ENCODE results near the gene NINJ2. TPM values are rescaled to one million over a fixed set of nuclear protein-coding genes. Genes with fewer than 3 reads are reported as not detected.
A peak's percentile ranks its signal among the peaks of the same experiment; 100 is the strongest.

The NINJ2 gene
- polyA plus RNA-seq, 2 of the 4 experiments (the other 2 are of a cell fraction), result 0.76 to 1.2 TPM

DNA sequence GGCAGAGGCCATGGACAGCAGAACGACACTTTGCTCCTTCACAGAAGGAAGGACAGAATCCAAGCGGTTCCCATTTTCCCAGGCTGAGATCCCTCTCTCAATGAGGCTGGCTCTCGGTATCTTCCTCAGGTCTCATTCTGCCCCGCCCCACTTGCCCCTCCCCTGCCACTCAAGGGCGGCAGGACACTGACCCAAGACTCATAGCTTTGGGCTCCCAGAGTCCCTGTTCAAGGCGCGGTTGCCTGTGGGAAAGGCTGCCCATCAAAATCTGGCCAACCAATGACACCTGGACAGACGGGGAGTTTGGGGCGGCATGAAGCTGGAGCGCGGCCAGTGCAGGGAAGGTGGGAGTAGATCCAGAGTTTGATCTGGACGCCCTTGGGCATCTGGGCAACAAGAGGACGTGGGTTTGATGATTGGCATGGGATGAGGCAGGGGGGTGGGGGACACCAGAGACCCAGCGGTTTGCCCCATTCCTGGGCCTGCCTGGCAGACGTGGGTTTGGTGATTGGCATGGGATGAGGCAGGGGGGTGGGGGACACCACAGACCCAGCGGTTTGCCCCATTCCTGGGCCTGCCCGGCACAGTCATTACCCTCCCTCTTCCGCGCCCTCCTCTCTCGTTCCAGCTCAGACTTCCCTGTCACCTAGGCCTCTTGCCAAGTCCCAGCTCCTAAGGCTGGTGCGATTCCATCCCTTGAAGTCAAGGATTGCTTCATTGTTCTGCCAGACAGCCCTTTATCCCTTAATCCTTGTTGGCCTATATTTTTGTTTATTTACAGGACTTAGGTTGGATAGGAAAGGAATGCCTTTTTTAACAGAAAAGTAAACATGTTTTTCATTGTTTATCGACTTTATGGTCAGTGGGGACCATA lies 92.1 kb downstream of the NINJ2 start (continued):
- TF ChIP-seq, protein P1, sequence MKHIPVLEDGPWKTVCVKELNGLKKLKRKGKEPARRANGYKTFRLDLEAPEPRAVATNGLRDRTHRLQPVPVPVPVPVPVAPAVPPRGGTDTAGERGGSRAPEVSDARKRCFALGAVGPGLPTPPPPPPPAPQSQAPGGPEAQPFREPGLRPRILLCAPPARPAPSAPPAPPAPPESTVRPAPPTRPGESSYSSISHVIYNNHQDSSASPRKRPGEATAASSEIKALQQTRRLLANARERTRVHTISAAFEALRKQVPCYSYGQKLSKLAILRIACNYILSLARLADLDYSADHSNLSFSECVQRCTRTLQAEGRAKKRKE (CRISPR knock-in tag; IDR thresholded peaks at IDR 0.05; ENCODE audit: low read depth), result peak; percentile 5; the same call in 1 of the 2 replicates
- TF ChIP-seq HDAC2 (IDR thresholded peaks at IDR 0.05) (no peak), HOXB5 (CRISPR knock-in tag; IDR thresholded peaks at IDR 0.05) (no peak), POLR2AphosphoS2 (conservative IDR thresholded peaks at IDR 0.05; ENCODE audit: low read length) (no peak), CBX8 (IDR thresholded peaks at IDR 0.05) (no peak), CHD4 (IDR thresholded peaks at IDR 0.05; ENCODE audit: borderline replicate concordance) (no peak), EP300 (IDR thresholded peaks at IDR 0.05) (peak; percentile 40 to 64; a peak in 2 of 5 replicates), EHF (CRISPR knock-in tag; IDR thresholded peaks at IDR 0.05) (no peak), BHLHE40 (IDR thresholded peaks at IDR 0.05; ENCODE audit: low read depth, low read length) (no peak), RFX5 (IDR thresholded peaks at IDR 0.05) (no peak), CEBPB (IDR thresholded peaks at IDR 0.05) (peak; percentile 86 to 96), EHMT2 (IDR thresholded peaks at IDR 0.05; ENCODE audit: low read depth) (no peak), RAD21 (conservative IDR thresholded peaks at IDR 0.05 in 1 of 2, IDR thresholded peaks at IDR 0.05 in 1 of 2) (no peak; a peak in 2 of 5 replicates), MAZ (IDR thresholded peaks at IDR 0.05; ENCODE audit: borderline replicate concordance, low read depth, low read length) (no peak), RARB (CRISPR knock-in tag; IDR thresholded peaks at IDR 0.05) (no peak), POLR2A (IDR thresholded peaks at IDR 0.05; ENCODE audit: low read length) (no peak; the same call in none of the 2 replicates), HEYL (CRISPR knock-in tag; IDR thresholded peaks at IDR 0.05) (no peak)
- TF ChIP-seq, protein P2, sequence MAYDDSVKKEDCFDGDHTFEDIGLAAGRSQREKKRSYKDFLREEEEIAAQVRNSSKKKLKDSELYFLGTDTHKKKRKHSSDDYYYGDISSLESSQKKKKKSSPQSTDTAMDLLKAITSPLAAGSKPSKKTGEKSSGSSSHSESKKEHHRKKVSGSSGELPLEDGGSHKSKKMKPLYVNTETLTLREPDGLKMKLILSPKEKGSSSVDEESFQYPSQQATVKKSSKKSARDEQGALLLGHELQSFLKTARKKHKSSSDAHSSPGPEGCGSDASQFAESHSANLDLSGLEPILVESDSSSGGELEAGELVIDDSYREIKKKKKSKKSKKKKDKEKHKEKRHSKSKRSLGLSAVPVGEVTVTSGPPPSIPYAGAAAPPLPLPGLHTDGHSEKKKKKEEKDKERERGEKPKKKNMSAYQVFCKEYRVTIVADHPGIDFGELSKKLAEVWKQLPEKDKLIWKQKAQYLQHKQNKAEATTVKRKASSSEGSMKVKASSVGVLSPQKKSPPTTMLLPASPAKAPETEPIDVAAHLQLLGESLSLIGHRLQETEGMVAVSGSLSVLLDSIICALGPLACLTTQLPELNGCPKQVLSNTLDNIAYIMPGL (CRISPR knock-in tag; IDR thresholded peaks at IDR 0.05; ENCODE audit: borderline replicate concordance), result no peak
- TF ChIP-seq, protein P3, sequence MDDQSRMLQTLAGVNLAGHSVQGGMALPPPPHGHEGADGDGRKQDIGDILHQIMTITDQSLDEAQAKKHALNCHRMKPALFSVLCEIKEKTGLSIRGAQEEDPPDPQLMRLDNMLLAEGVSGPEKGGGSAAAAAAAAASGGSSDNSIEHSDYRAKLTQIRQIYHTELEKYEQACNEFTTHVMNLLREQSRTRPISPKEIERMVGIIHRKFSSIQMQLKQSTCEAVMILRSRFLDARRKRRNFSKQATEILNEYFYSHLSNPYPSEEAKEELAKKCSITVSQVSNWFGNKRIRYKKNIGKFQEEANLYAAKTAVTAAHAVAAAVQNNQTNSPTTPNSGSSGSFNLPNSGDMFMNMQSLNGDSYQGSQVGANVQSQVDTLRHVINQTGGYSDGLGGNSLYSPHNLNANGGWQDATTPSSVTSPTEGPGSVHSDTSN (IDR thresholded peaks at IDR 0.05), result peak; percentile 88

DNA sequence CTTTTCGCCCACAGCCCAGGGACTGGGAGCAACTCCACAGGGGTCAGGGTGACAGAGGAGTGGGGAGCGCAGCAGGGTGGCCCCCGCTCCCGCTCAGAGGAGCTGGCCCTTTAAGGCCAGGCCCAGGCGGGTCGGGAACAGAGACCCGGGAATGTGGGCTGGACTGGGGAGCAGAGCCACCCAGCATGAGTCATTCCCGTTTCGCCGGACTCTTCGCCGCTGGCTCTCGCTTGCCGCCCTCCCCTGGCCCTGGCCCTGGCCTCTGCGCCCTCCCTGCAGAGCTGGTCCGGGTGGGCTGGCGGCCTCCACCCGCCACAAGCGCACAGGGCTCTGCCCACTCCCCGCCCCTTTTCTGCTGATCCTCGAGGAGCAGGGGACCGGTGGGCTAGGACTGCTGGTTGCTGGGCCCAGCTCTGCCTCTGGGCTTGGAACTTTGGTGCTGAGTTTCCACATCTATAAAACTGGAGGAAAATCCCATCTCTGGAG lies 92.8 kb downstream of the NINJ2 start:
- DNase-seq (ENCODE audit: low read depth in 1 of 2, low spot score in 1 of 2) (peak; percentile 93 to 98), FAIRE-seq (no peak), ATAC-seq (peak; percentile 75 to 83)
- ChIA-PET CTCF (interaction anchor here (0.6 to 13.7 kb wide), 67 partner anchors 10 to 1036 kb away, joined by 3 to 292 read pairs (median 4); partner anchors contain the start of genes RAD52 and WNK1), POLR2A (interaction anchor here (0.9 to 3.3 kb wide), 6 partner anchors 62 to 379 kb away, joined by 3 to 77 read pairs (median 14); partner anchors contain the start of genes RAD52 and WNK1)
- peaks cover 5% of the 10 kb centered on the region; the same call in 1 of the 3 replicates for H3K9me3 ChIP-seq
- peak overlapping the region; percentile 97 to 98 for H3K27ac ChIP-seq
- under 1% methylated on average over 18 of the region's 22 CpGs for WGBS (ENCODE audit: missing lambda C conversion rate)
- peaks cover 36% of the 10 kb centered on the region for H3K4me1 ChIP-seq
- H3K4me2 ChIP-seq, result peak overlapping the region; percentile 85
- peak overlapping the region; percentile 62 for H3K4me3 ChIP-seq
- TF ChIP-seq, protein P4, sequence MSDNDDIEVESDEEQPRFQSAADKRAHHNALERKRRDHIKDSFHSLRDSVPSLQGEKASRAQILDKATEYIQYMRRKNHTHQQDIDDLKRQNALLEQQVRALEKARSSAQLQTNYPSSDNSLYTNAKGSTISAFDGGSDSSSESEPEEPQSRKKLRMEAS (IDR thresholded peaks at IDR 0.05), result peak; percentile 9; the same call in 1 of the 2 replicates
- 0 out of 2 replicates have a peak, but pooled peaks have one; percentile 73 for TF ChIP-seq TP53 (CRISPR knock-in tag; IDR thresholded peaks at IDR 0.05)
- 0 out of 2 replicates have a peak, but pooled peaks have one; percentile 4 for TF ChIP-seq ESRRA (IDR thresholded peaks at IDR 0.05; ENCODE audit: borderline replicate concordance, low read length)
- TF ChIP-seq JUN (IDR thresholded peaks at IDR 0.05), result peak; percentile 22 to 72; a peak in 3 of 5 replicates
- peak; percentile 62; the same call in 1 of the 2 replicates for TF ChIP-seq FOSL2 (IDR thresholded peaks at IDR 0.05)
- peak; percentile 97 for TF ChIP-seq FOSL2 (CRISPR knock-in tag; IDR thresholded peaks at IDR 0.05)
- no peak for TF ChIP-seq RARB (CRISPR knock-in tag; IDR thresholded peaks at IDR 0.05)
- TF ChIP-seq KDM5A (IDR thresholded peaks at IDR 0.05), result no peak
- TF ChIP-seq KDM1A (IDR thresholded peaks at IDR 0.05; ENCODE audit: low read depth), result no peak
- no peak for TF ChIP-seq NFE2L2 (conservative IDR thresholded peaks at IDR 0.05; ENCODE audit: low read length)
- TF ChIP-seq CHD2 (IDR thresholded peaks at IDR 0.05; ENCODE audit: low read length, partially characterized antibody), result no peak
- TF ChIP-seq, protein P1 (CRISPR knock-in tag; IDR thresholded peaks at IDR 0.05; ENCODE audit: low read depth), result no peak
- TF ChIP-seq BHLHE40 (IDR thresholded peaks at IDR 0.05; ENCODE audit: low read depth, low read length), result no peak
- no peak for TF ChIP-seq MAFK (IDR thresholded peaks at IDR 0.05; ENCODE audit: partially characterized antibody)
- TF ChIP-seq, protein P3 (IDR thresholded peaks at IDR 0.05), result no peak
- TF ChIP-seq POLR2A (IDR thresholded peaks at IDR 0.05; ENCODE audit: low read length), result peak; percentile 53

All from A549 (cell line).